SU-DHL-6 (cell line): ENCODE data around the gene SHISA9.

Source experiments
- H2AFZ ChIP-seq: fragments of 200-600 bp; sonication (generic); 2 replicates; pipeline ENCODE4 v1.6.1; 2014; ENCODE audit warnings: low read depth, mild to moderate bottlenecking, moderate library complexity, mixed read lengths, antibody characterized with exemption, low read length; ENCODE audit not compliant: severe bottlenecking
- H3F3A ChIP-seq: fragments of 200-600 bp; shearing (Covaris generic); 2 replicates; pipeline ENCODE4 v1.6.0; 2016; ENCODE audit warnings: antibody characterized with exemption, mild to moderate bottlenecking; ENCODE audit not compliant: insufficient read depth
- H3K27ac ChIP-seq: fragments of 200-600 bp; sonication (generic); 2 replicates; pipeline ENCODE4 v1.5.1; 2016; ENCODE audit warnings: low read depth, mild to moderate bottlenecking, low read length, moderate library complexity, mixed read lengths
- H3K27me3 ChIP-seq: fragments of 200-600 bp; sonication (generic), shearing (Covaris generic); 2 replicates; pipeline ENCODE4 v1.6.0; 2014; ENCODE audit warnings: mild to moderate bottlenecking, low read length
- H3K36me3 ChIP-seq: fragments of 200-600 bp; sonication (generic); 2 replicates; pipeline ENCODE4 v1.6.1; 2014; ENCODE audit warnings: mild to moderate bottlenecking, low read length, mixed read lengths
- H3K4me2 ChIP-seq: fragments of 300-600, 200-600 bp; shearing (Covaris generic), sonication (generic); 2 replicates; pipeline ENCODE4 v1.6.0; 2014; ENCODE audit warnings: low read length, low read depth, mild to moderate bottlenecking; ENCODE audit not compliant: poor library complexity, severe bottlenecking
- H3K4me3 ChIP-seq: fragments of 200-600 bp; sonication (generic); 2 replicates; pipeline ENCODE4 v1.5.1; 2014; ENCODE audit warnings: antibody characterized with exemption, low read length, mild to moderate bottlenecking, mixed read lengths; ENCODE audit not compliant: insufficient read depth, poor library complexity, severe bottlenecking
- H3K79me2 ChIP-seq: fragments of 200-600 bp; sonication (generic); 2 replicates; pipeline ENCODE4 v1.6.1; 2014; ENCODE audit warnings: mild to moderate bottlenecking, low read length, moderate library complexity; ENCODE audit not compliant: insufficient read depth
- H3K9ac ChIP-seq: fragments of 200-600 bp; sonication (generic); 2 replicates; pipeline ENCODE4 v1.7.0; 2014; ENCODE audit warnings: mild to moderate bottlenecking, low read length
- H3K9me2 ChIP-seq: fragments of 200-600 bp; sonication (generic); replicated peaks from 2 replicates; pipeline ENCODE4 v1.6.1; 2014; ENCODE audit warnings: low read length; ENCODE audit not compliant: insufficient read depth
- H3K9me3 ChIP-seq: fragments of 200-600 bp; sonication (generic); 2 replicates; pipeline ENCODE4 v1.6.1; 2014; ENCODE audit warnings: low read length, mixed read lengths; ENCODE audit not compliant: insufficient read depth
- H4K20me1 ChIP-seq: fragments of 200-600 bp; sonication (generic); 2 replicates; pipeline ENCODE4 v1.6.1; 2014; ENCODE audit warnings: low read depth, mild to moderate bottlenecking, antibody characterized with exemption, low read length, moderate library complexity, mixed read lengths
- EZH2phosphoT487 ChIP-seq: fragments of 200-600 bp; sonication (generic), shearing (Covaris generic); conservative IDR thresholded peaks from 2 replicates; pipeline ENCODE4 v1.6.1; 2018; ENCODE audit warnings: mild to moderate bottlenecking, antibody characterized with exemption, low read length, moderate library complexity, mixed read lengths
- TF ChIP-seq, protein P1 (sequence below): fragments of 200-600 bp; sonication (generic); IDR thresholded peaks from one replicate; pipeline ENCODE4 v1.5.1; 2017; ENCODE audit warnings: antibody characterized with exemption, mild to moderate bottlenecking, low read length, moderate library complexity; ENCODE audit not compliant: insufficient read depth, poor library complexity, severe bottlenecking

SHISA9 gene

DNA sequence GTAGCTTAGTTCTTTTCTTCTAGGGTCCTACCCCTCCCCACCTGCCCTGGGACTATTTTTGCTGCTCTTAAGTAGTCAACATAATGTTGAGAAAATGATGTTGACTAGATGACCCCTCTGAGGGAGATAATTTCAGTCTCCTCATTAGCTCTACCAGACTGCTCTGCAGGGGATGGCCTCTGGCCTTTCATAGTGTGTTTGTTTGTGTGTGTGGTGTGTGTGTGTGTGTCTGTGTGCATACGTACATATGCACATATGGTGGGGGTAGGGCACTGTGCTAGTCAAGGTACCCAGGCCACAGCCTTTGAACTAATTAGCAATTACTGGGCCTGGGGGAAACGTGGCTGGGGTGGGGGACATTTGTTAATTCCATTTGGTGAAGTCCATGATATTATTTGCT, 254.0 kb downstream of the SHISA9 start:
- Histone ChIP-seq H3K27me3 (no peaks in the 10 kb centered on the region), H3K36me3 (no peaks in the 10 kb centered on the region), H3K9ac (no peak overlapping the region), H3K9me2 (no peaks in the 10 kb centered on the region), H4K20me1 (no peaks in the 10 kb centered on the region), H3F3A (no peaks in the 10 kb centered on the region), H3K9me3 (no peaks in the 10 kb centered on the region), H3K79me2 (no peaks in the 10 kb centered on the region), H3K4me2 (no peak overlapping the region), H3K27ac (no peak overlapping the region), H2AFZ (no peak overlapping the region), H3K4me3 (no peak overlapping the region)
- TF ChIP-seq EZH2phosphoT487, result no peak
- TF ChIP-seq, protein P1, sequence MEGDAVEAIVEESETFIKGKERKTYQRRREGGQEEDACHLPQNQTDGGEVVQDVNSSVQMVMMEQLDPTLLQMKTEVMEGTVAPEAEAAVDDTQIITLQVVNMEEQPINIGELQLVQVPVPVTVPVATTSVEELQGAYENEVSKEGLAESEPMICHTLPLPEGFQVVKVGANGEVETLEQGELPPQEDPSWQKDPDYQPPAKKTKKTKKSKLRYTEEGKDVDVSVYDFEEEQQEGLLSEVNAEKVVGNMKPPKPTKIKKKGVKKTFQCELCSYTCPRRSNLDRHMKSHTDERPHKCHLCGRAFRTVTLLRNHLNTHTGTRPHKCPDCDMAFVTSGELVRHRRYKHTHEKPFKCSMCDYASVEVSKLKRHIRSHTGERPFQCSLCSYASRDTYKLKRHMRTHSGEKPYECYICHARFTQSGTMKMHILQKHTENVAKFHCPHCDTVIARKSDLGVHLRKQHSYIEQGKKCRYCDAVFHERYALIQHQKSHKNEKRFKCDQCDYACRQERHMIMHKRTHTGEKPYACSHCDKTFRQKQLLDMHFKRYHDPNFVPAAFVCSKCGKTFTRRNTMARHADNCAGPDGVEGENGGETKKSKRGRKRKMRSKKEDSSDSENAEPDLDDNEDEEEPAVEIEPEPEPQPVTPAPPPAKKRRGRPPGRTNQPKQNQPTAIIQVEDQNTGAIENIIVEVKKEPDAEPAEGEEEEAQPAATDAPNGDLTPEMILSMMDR, result no peak

DNA sequence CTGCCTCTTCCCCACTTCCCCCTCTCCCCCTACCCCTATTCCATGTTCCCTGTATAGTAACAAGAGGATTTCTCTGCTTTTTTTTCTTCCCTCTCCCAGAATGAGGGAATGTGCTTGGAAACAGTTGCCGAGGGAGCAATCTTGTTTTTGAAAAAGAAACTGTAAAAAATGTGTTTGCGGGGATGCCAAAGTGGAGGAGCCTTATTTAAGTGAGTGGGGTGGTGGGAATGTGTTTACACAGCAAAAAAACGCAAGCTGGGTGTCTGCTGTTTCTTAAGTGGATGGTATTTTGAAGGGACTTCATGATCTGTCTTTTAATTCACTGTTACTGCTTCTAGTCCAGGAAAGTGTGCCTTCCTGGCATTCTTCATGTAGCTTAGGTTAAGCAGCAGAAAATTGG, 254.4 kb downstream of the SHISA9 start:
- H3K9me2 ChIP-seq, result no peaks in the 10 kb centered on the region
- H3F3A ChIP-seq, result no peaks in the 10 kb centered on the region
- H2AFZ ChIP-seq, result no peak overlapping the region
- H3K27ac ChIP-seq, result no peak overlapping the region
- no peak overlapping the region for H3K4me2 ChIP-seq
- H3K27me3 ChIP-seq, result no peaks in the 10 kb centered on the region
- H3K36me3 ChIP-seq, result no peaks in the 10 kb centered on the region
- TF ChIP-seq, protein P1, result no peak
- TF ChIP-seq EZH2phosphoT487, result no peak
- H4K20me1 ChIP-seq, result no peaks in the 10 kb centered on the region
- no peaks in the 10 kb centered on the region for H3K79me2 ChIP-seq
- no peak overlapping the region for H3K9ac ChIP-seq
- H3K9me3 ChIP-seq, result no peaks in the 10 kb centered on the region
- H3K4me3 ChIP-seq, result no peak overlapping the region

DNA sequence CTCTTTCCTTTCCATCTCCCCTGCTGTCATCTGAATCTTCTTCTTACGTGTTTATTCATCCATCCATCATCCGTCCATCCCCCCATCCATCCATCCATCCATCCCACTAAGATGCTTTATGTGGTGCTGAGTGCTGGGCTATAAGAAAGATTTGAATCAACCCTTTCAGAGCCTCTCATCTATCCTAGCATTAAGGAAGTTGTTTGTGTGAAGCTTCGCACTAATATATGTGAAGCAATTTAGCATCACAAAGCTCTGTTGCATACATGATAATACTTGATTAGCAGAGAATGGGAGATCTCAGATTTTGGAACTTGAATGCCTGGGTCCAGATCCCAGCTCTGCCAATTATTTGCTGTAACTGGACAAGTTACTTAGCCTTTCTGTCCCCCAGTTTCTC, 255.7 kb downstream of the SHISA9 start:
- Histone ChIP-seq H3K9me3 (no peaks in the 10 kb centered on the region), H3K27ac (no peak overlapping the region), H3K4me3 (no peak overlapping the region), H3K9ac (no peak overlapping the region), H2AFZ (no peak overlapping the region), H3K9me2 (no peaks in the 10 kb centered on the region), H3K36me3 (no peaks in the 10 kb centered on the region), H3K79me2 (no peaks in the 10 kb centered on the region), H4K20me1 (no peaks in the 10 kb centered on the region), H3K4me2 (no peak overlapping the region), H3K27me3 (no peaks in the 10 kb centered on the region), H3F3A (no peaks in the 10 kb centered on the region)
- TF ChIP-seq, protein P1, result no peak
- TF ChIP-seq EZH2phosphoT487, result no peak

DNA sequence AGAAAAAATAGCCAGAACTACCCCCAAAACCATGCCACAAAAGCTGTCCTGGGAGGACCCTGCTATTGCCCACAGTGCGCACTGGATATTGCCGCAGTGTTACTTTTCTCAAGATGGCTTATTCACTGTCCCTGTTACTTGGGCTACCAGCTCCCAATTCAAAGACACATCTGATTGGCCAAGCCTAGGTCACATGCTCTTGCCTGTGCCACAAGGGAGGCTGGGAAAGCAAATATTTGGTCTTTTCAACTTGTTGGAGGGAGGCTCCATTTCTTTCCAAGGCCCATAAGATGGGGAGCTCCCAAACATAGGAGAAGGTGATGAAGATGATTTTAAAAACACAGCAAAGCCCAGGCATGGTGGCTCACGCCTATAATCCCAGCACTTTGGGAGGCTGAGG, 257.0 kb downstream of the SHISA9 start:
- H3K9ac ChIP-seq, result no peak overlapping the region
- H3K4me2 ChIP-seq, result no peak overlapping the region
- H3K79me2 ChIP-seq, result no peaks in the 10 kb centered on the region
- H3K36me3 ChIP-seq, result no peaks in the 10 kb centered on the region
- no peak overlapping the region for H3K27ac ChIP-seq
- TF ChIP-seq, protein P1, result no peak
- TF ChIP-seq EZH2phosphoT487, result no peak
- no peaks in the 10 kb centered on the region for H3F3A ChIP-seq
- H3K9me2 ChIP-seq, result no peaks in the 10 kb centered on the region
- H3K27me3 ChIP-seq, result no peaks in the 10 kb centered on the region
- no peaks in the 10 kb centered on the region for H3K9me3 ChIP-seq
- H2AFZ ChIP-seq, result no peak overlapping the region
- H3K4me3 ChIP-seq, result no peak overlapping the region
- H4K20me1 ChIP-seq, result no peaks in the 10 kb centered on the region
